Measurements from ENCODE around the gene PCDH15. TPM values are rescaled to one million over a fixed set of nuclear protein-coding genes. Genes with fewer than 3 reads are reported as not detected.

Gene PCDH15
- total RNA-seq, 1 donor from 2014 or later = 0.64 TPM

DNA sequence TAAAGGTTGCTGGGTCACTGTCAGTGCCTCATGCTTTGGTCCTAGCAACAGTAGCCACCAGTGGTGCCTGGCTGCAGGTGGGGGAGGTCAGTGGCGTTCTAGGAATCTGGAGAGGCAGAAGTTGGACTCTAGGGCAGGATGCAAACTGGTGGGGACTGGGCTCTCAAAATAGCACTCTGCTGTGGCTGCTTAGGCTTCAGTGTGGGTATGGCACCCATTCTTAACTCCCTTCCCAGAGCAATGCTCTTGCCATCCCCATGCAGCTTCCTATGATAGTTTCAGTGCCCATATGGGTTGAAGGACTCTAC lies 330.8 kb downstream of the PCDH15 start:
- Mint-ChIP-seq H3K4me3 (ENCODE audit: unreplicated experiment) (no peak overlapping the region), H3K27me3 (ENCODE audit: unreplicated experiment) (no peaks in the 10 kb centered on the region), H3K36me3 (ENCODE audit: unreplicated experiment) (no peaks in the 10 kb centered on the region), H3K9me3 (ENCODE audit: unreplicated experiment) (no peaks in the 10 kb centered on the region), H3K27ac (ENCODE audit: unreplicated experiment) (no peak overlapping the region), H3K4me1 (ENCODE audit: low read depth, unreplicated experiment) (no peaks in the 10 kb centered on the region)
- no peak for DNase-seq
- TF ChIP-seq, protein P1, sequence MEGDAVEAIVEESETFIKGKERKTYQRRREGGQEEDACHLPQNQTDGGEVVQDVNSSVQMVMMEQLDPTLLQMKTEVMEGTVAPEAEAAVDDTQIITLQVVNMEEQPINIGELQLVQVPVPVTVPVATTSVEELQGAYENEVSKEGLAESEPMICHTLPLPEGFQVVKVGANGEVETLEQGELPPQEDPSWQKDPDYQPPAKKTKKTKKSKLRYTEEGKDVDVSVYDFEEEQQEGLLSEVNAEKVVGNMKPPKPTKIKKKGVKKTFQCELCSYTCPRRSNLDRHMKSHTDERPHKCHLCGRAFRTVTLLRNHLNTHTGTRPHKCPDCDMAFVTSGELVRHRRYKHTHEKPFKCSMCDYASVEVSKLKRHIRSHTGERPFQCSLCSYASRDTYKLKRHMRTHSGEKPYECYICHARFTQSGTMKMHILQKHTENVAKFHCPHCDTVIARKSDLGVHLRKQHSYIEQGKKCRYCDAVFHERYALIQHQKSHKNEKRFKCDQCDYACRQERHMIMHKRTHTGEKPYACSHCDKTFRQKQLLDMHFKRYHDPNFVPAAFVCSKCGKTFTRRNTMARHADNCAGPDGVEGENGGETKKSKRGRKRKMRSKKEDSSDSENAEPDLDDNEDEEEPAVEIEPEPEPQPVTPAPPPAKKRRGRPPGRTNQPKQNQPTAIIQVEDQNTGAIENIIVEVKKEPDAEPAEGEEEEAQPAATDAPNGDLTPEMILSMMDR (IDR thresholded peaks at IDR 0.05; ENCODE audit: partially characterized antibody, unreplicated experiment) = no peak

DNA sequence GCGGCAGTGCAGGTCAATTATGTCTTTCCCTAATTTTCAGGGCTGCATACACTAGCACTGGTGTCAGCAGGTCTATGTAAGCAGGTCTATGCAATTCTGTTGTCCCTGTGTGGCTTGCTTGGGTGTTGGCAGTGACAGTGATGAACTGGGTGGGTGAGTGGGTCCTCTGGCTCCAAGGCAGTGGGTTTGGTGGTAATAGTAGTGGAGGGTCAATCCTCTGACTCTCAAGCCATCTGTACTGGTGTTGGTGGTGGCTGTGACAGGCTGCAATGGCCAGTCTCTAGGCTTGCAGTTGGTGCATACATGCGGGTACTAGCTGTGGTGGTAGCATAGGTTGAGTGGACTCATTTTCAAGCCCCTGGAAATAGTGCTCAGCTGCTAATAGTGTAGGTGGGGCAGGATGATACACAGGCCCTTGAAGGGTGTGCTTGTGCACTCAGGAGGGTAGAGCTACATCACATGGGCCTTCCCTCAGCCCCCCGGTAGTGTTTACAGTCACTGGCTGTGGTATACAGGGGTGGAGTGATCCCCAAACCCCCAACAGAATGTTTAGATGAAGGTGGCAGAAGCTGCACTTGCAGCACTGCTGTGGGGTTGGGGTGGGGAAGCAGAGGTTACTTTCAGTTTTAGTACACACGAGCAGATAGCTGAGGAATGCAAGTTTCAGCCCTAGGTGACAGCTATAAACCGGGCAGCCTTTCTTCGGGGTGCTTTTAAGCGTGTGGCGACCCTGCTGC lies 331.3 kb downstream of the PCDH15 start:
- H3K9me3 Mint-ChIP-seq (ENCODE audit: unreplicated experiment) = no peaks in the 10 kb centered on the region

DNA sequence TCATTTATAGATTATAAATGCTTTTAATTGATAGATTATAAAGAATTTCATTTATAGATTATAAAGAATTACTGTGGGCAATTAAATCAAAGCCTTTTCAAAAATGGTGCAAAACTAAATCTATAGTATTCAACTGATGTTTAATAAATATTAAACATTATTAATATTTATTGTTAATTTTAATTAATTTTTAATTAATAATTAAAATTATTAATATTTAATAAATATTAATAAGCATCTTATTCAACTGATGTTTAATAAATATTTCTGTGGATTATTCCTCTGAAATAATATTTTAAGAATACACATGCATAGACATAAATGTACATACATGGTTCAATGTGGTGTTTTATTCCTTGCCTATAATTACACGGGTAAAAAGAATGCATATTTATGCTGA lies 346.8 kb downstream of the PCDH15 start:
- Mint-ChIP-seq H3K9me3 (ENCODE audit: unreplicated experiment) (no peaks in the 10 kb centered on the region), H3K27me3 (ENCODE audit: unreplicated experiment) (no peaks in the 10 kb centered on the region), H3K27ac (ENCODE audit: unreplicated experiment) (no peak overlapping the region), H3K36me3 (ENCODE audit: unreplicated experiment) (no peaks in the 10 kb centered on the region), H3K4me1 (ENCODE audit: low read depth, unreplicated experiment) (no peaks in the 10 kb centered on the region), H3K4me3 (ENCODE audit: unreplicated experiment) (no peak overlapping the region)
- no peak for DNase-seq
- TF ChIP-seq, protein P1 (IDR thresholded peaks at IDR 0.05; ENCODE audit: partially characterized antibody, unreplicated experiment) = no peak

More for the DNA sequence above, 331.3 kb downstream of the PCDH15 start:
- no peak overlapping the region for H3K27ac Mint-ChIP-seq (ENCODE audit: unreplicated experiment)
- H3K4me3 Mint-ChIP-seq (ENCODE audit: unreplicated experiment) = no peak overlapping the region
- DNase-seq = no peak
- H3K4me1 Mint-ChIP-seq (ENCODE audit: low read depth, unreplicated experiment) = no peaks in the 10 kb centered on the region
- H3K27me3 Mint-ChIP-seq (ENCODE audit: unreplicated experiment) = no peaks in the 10 kb centered on the region
- TF ChIP-seq, protein P1 (IDR thresholded peaks at IDR 0.05; ENCODE audit: partially characterized antibody, unreplicated experiment) = no peak
- H3K36me3 Mint-ChIP-seq (ENCODE audit: unreplicated experiment) = no peaks in the 10 kb centered on the region

DNA sequence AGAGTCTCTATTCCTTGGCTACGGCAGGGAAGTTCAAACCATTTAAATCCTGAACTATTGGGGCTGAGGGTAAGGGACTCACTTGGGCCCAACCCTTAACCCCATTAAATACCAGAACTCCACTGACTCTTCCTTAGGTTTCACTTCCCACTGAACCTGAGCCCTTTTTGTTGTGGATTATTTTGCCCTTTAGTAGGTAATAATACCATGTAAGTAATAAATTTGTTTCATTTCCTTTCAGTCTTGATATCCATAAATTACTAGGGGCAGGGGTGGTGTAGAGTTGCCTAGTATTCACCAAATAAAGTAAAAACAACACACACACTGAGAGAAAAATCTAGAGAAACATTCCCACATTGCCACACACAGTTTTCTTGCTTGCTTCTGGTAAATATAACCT lies 352.0 kb downstream of the PCDH15 start:
- no peak for DNase-seq
- H3K4me1 Mint-ChIP-seq (ENCODE audit: low read depth, unreplicated experiment) = no peaks in the 10 kb centered on the region
- no peaks in the 10 kb centered on the region for H3K36me3 Mint-ChIP-seq (ENCODE audit: unreplicated experiment)
- no peak overlapping the region for H3K27ac Mint-ChIP-seq (ENCODE audit: unreplicated experiment)
- H3K27me3 Mint-ChIP-seq (ENCODE audit: unreplicated experiment) = no peaks in the 10 kb centered on the region
- TF ChIP-seq, protein P1 (IDR thresholded peaks at IDR 0.05; ENCODE audit: partially characterized antibody, unreplicated experiment) = no peak
- no peak overlapping the region for H3K4me3 Mint-ChIP-seq (ENCODE audit: unreplicated experiment)
- no peaks in the 10 kb centered on the region for H3K9me3 Mint-ChIP-seq (ENCODE audit: unreplicated experiment)

DNA sequence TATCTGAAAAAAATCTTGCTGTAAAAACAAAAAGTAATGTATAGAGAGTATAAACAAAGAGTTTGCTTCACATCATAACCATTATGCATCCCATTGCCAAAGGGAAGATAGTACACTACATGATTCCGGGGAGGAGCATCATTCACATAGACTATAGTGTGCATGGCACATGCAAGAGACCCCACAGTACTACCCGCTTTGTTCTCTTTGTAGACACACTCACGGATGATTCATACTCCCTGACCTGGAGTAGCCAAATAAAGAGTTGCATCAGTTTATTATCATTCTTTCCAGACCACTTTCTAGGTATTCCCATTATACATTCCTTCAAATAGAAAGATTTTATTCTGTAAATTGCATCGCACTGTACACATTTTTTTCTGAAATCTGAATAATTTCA lies 356.9 kb downstream of the PCDH15 start:
- TF ChIP-seq, protein P1 (IDR thresholded peaks at IDR 0.05; ENCODE audit: partially characterized antibody, unreplicated experiment) = no peak

More for the DNA sequence above, 356.9 kb downstream of the PCDH15 start:
- Mint-ChIP-seq H3K27me3 (ENCODE audit: unreplicated experiment) (no peaks in the 10 kb centered on the region), H3K27ac (ENCODE audit: unreplicated experiment) (no peak overlapping the region), H3K4me3 (ENCODE audit: unreplicated experiment) (no peak overlapping the region), H3K36me3 (ENCODE audit: unreplicated experiment) (no peaks in the 10 kb centered on the region), H3K4me1 (ENCODE audit: low read depth, unreplicated experiment) (no peaks in the 10 kb centered on the region), H3K9me3 (ENCODE audit: unreplicated experiment) (no peaks in the 10 kb centered on the region)
- DNase-seq = no peak
